Astrocyte (in vitro differentiated cells and primary cell): Measurements from ENCODE around the gene GBX1.

Source experiments
- CTCF ChIP-seq: IDR thresholded peaks from 2 replicates; pipeline ENCODE4 v1.5.1; 2011; ENCODE audit warnings: low read depth, mild to moderate bottlenecking, inconsistent platforms, low read length, moderate library complexity; ENCODE audit not compliant: insufficient read depth
- EZH2 ChIP-seq: IDR thresholded peaks from 2 replicates; pipeline ENCODE4 v1.6.1; 2012; ENCODE audit warnings: mild to moderate bottlenecking, low read length, inconsistent platforms; ENCODE audit not compliant: insufficient read depth

- TF ChIP-seq CTCF, result no peak
- no peak for TF ChIP-seq EZH2
Measured at GRCh38 chr7:151102991-151103390, 64.5 kb downstream of the GBX1 start.
